ENCODE measurements around the gene WDR54.
"Not testable (repeated sequence)": the region's sequence is repeated elsewhere in the genome, so short reads cannot be mapped to it uniquely, and the experiment has no call there.

The WDR54 gene

DNA sequence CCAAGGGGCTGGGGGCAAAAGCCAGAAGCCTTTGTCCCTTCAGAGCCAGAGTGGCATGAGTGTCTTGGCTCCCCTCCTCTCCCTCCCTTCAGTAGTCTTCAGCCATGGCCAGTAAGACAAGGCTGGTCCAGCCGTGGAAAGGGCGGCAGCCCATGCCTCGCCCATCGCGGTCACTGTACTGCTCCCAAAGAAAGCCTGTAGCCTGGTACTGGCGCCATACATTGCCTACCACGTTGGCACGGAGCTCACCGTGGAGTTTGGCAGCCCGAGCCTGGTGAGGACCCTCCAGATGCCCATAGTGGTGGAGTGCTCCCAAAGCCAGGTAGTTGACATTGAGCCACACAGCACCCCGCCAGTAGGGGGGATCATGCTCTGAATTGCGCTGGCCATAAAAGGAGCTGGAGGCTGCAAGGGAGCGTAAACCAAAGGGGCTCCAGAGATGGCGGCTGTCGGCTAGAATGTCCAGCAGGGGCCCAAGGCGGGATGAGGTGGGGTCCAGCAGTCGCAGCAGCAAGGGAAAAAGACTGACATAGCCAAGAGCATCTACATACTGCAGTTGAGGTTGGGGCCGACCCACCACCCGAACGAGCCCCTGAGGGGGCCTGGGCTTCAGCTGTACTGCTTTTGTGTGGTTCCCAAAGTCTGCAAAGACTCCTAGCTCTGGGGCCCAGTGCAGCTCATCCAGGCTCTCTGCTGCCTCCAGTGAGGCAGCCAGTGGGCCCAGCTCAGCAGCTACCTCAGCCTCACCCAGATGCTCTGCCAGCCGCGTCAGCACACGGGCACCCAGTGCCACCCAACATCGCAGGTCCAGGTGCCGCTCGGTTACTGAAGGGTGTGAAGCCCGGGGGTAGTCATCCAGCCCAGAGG lies 39.9 kb downstream of the WDR54 start:
- H3K36me3 ChIP-seq (ENCODE audit: control insufficient read depth, insufficient read depth, low read length): peaks cover 15% of the 10 kb centered on the region
- H3K27me3 ChIP-seq (replicated peaks; ENCODE audit: control insufficient read depth, insufficient read depth, low read length, poor library complexity, severe bottlenecking): no peaks in the 10 kb centered on the region
- no peaks in the 10 kb centered on the region for H3K9me3 ChIP-seq (ENCODE audit: control insufficient read depth, low read length)
- H3K4me1 ChIP-seq (ENCODE audit: control insufficient read depth, insufficient read depth, low read length, poor library complexity, severe bottlenecking): peaks cover 17% of the 10 kb centered on the region
- no peak overlapping the region for H3K4me3 ChIP-seq (ENCODE audit: insufficient read depth, low read depth, low read length, poor library complexity, severe bottlenecking)
- no peak overlapping the region for H3K27ac ChIP-seq (ENCODE audit: insufficient read depth, low read length, poor library complexity, severe bottlenecking)
- DNase-seq: no peak

DNA sequence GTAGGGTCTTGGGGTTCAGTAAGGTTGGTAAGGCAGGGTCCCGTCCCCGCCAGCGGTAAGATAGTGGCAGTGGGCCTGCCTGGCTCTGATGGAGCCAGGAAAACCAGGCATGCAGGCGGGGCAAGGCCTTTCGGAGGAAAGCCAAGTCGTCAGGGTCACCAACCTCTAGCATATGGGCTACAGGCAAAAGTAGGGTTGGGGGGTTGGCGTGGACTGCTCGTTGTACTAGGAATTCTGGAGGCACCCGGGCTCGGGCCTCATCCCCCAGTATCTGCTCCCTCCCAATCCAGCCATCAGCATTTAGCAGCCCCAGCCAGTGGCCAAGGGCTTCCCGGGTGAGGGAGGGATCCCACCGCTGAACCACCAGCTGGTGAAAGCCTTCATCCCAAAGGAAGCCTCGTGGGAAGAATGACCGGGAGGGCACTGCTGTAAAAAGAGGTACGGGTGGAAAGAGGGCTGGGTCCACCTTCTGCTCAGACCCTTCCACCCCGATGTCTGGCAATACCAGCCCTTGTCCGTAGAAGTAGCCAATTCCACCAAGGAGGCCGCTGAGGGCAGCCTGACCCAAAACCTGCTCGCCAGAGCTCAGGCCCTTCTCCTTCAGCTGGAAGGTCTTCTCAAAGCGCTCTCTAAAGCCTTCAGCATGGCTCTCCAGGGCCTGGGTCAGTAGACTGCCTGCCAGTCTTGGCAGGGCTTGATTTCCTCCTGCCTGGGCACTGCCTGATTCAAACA lies 40.7 kb downstream of the WDR54 start:
- Histone ChIP-seq H3K27ac (ENCODE audit: insufficient read depth, low read length, poor library complexity, severe bottlenecking) (no peak overlapping the region), H3K9me3 (ENCODE audit: control insufficient read depth, low read length) (no peaks in the 10 kb centered on the region), H3K4me3 (ENCODE audit: insufficient read depth, low read depth, low read length, poor library complexity, severe bottlenecking) (no peak overlapping the region), H3K4me1 (ENCODE audit: control insufficient read depth, insufficient read depth, low read length, poor library complexity, severe bottlenecking) (peaks cover 9% of the 10 kb centered on the region), H3K27me3 (replicated peaks; ENCODE audit: control insufficient read depth, insufficient read depth, low read length, poor library complexity, severe bottlenecking) (no peaks in the 10 kb centered on the region), H3K36me3 (ENCODE audit: control insufficient read depth, insufficient read depth, low read length) (peaks cover 15% of the 10 kb centered on the region)
- DNase-seq: no peak

DNA sequence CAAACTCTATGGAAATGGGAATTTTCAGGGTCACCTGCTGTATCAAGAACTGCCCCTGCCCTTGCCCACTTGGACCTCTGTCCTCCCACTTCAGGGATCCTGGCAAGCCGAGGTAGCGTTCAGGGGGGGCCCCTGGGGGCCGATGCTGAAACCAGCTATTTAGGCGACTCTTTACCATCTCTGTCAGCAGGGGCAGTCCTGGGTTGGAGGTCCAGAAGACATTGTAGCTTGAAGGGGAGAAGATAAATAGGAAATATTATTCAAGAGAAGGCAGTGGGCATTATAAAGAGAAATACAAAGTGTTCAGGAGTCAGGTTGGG lies 41.2 kb downstream of the WDR54 start:
- Histone ChIP-seq H3K9me3 (ENCODE audit: control insufficient read depth, low read length) (no peaks in the 10 kb centered on the region), H3K36me3 (ENCODE audit: control insufficient read depth, insufficient read depth, low read length) (peaks cover 15% of the 10 kb centered on the region), H3K4me1 (ENCODE audit: control insufficient read depth, insufficient read depth, low read length, poor library complexity, severe bottlenecking) (peaks cover 9% of the 10 kb centered on the region), H3K27ac (ENCODE audit: insufficient read depth, low read length, poor library complexity, severe bottlenecking) (no peak overlapping the region), H3K27me3 (replicated peaks; ENCODE audit: control insufficient read depth, insufficient read depth, low read length, poor library complexity, severe bottlenecking) (no peaks in the 10 kb centered on the region), H3K4me3 (ENCODE audit: insufficient read depth, low read depth, low read length, poor library complexity, severe bottlenecking) (no peak overlapping the region)
- no peak for DNase-seq

DNA sequence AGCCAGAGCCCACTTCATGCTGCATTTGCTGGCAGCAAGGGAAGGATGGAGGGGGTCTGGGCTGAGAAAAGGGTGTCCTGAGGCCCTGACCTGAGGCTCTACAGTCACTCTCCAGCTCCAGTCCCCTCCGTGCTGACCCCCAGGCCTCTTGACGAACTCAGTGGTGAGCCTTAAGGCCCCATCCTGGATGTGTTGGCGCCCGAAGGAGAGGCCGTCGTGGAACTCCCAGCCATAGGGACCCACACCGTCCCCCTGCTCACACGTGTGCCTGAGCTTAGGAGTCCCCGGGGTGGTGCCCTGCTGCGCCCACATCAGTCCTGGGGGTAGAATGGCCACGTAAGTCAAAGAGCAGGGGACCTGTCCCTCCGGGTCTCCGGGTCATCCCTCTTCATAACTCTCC lies 42.9 kb downstream of the WDR54 start:
- H3K9me3 ChIP-seq (ENCODE audit: control insufficient read depth, low read length): no peaks in the 10 kb centered on the region
- H3K4me1 ChIP-seq (ENCODE audit: control insufficient read depth, insufficient read depth, low read length, poor library complexity, severe bottlenecking): peaks cover 9% of the 10 kb centered on the region
- H3K4me3 ChIP-seq (ENCODE audit: insufficient read depth, low read depth, low read length, poor library complexity, severe bottlenecking): peak overlapping the region; percentile 89
- peak overlapping the region; percentile 92 for H3K27ac ChIP-seq (ENCODE audit: insufficient read depth, low read length, poor library complexity, severe bottlenecking)
- H3K27me3 ChIP-seq (replicated peaks; ENCODE audit: control insufficient read depth, insufficient read depth, low read length, poor library complexity, severe bottlenecking): no peaks in the 10 kb centered on the region
- peaks cover 15% of the 10 kb centered on the region for H3K36me3 ChIP-seq (ENCODE audit: control insufficient read depth, insufficient read depth, low read length)
- DNase-seq: no peak

DNA sequence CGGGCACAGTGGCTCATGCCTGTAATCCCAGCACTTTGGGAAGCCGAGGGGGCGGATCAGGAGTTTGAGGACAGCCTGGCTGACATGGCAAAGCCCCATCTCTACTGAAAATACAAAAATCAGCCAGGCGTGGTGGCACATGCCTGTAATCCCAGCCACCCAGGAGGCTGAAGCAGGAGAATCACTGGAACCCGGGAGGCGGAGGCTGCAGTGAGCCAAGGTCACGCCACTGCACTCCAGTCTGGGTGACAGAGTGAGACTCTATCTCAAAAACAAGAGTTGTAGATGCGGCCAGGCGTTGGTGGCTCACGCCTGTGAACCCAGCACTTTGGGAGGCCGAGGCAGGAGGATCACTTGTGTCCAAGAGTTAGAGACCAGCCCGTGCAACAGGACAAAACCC lies 49.2 kb downstream of the WDR54 start:
- peak overlapping the region; percentile 22 for H3K27ac ChIP-seq (ENCODE audit: insufficient read depth, low read length, poor library complexity, severe bottlenecking)
- H3K4me3 ChIP-seq (ENCODE audit: insufficient read depth, low read depth, low read length, poor library complexity, severe bottlenecking); DNase-seq; H3K27me3 ChIP-seq (replicated peaks; ENCODE audit: control insufficient read depth, insufficient read depth, low read length, poor library complexity, severe bottlenecking); H3K36me3 ChIP-seq (ENCODE audit: control insufficient read depth, insufficient read depth, low read length); H3K9me3 ChIP-seq (ENCODE audit: control insufficient read depth, low read length): not testable (repeated sequence)
- H3K4me1 ChIP-seq (ENCODE audit: control insufficient read depth, insufficient read depth, low read length, poor library complexity, severe bottlenecking): peaks cover 16% of the 10 kb centered on the region

DNA sequence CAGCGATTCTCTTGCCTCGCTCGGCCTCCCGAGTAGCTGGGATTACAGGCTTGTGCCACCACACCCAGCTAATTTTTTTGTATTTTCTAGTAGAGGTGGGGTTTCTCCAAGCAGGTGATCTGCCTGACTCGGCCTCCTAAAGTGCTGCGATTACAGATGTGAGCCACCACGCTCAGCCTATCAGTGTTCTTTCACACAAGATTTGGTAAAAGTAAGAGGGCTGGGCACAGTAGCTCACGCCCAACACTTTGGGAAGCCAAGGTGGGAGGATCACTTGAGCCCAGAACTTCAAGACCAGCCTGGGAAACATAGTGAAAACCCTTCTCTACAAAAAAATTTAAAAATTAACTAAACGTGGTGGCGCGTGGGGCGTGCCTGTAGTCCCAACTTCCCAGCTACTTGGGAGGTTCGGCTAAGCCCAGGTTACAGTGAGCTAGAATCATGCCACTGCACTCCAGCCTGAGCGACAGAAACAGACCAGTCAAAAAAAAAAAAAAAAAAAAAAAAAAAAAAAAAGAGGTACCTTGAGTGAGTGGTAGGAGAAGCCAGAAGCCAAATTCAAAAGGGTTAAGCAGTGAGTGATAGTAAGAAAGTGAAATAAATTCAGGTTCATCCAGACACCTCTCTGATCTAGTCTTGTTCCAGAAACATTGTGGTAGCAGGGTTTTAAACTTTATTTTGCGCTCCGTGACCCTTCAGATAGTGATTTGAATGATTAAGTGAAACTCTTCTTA lies 50.0 kb downstream of the WDR54 start:
- no peaks in the 10 kb centered on the region for H3K9me3 ChIP-seq (ENCODE audit: control insufficient read depth, low read length)
- H3K4me1 ChIP-seq (ENCODE audit: control insufficient read depth, insufficient read depth, low read length, poor library complexity, severe bottlenecking): peaks cover 16% of the 10 kb centered on the region
- H3K4me3 ChIP-seq (ENCODE audit: insufficient read depth, low read depth, low read length, poor library complexity, severe bottlenecking): peak overlapping the region; percentile 58
- H3K27me3 ChIP-seq (replicated peaks; ENCODE audit: control insufficient read depth, insufficient read depth, low read length, poor library complexity, severe bottlenecking): no peaks in the 10 kb centered on the region
- peaks cover 8% of the 10 kb centered on the region for H3K36me3 ChIP-seq (ENCODE audit: control insufficient read depth, insufficient read depth, low read length)
- DNase-seq: no peak
- H3K27ac ChIP-seq (ENCODE audit: insufficient read depth, low read length, poor library complexity, severe bottlenecking): peak overlapping the region; percentile 81

DNA sequence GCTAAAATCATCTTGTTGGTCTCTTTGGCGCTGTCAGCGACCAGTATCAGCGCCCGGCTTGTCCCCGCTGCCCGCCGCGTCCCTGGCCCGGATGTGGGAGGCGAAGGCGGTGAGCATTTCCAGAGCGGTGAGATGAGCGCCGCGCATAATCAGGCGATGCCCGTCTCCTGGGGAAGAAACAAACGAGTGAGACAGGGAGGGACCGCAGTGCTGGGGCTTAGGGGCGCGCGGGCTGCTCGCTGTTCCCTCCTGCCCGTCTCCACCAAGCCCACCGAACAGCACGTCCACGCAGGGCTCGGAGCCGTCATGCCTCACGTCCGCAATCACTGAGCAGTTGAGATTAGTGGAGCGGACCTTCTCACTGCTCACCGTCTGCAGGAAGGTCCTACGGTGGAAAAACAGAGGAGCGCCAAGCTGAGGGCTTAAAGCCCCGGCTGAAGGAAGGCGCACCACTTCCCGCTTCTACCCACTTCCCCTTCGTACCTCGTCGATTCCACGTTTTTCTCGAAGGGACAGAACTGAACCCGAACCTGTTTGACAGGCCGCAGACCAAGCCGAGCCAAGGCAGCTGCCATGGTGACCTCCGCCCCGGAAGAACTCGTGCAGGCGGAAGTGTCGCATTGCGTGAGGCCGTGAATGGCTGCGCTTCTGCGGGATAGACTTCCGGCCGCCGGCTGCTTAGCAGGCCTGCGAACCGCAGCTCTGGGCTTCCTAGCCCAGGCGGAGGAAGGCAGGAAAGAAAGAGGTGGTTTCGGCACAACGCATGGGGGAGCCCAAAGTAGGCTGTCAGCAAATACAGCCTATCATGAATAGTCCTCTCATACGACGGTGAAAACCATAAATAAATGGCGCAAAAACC lies 50.8 kb downstream of the WDR54 start, which contains the start of gene MRPL53:
Gene MRPL53, minus strand, starts transcription at position 595 of the 859 bp plus-strand sequence. Its CDS starts 20 bp downstream, at position 575.
- Histone ChIP-seq H3K27ac (ENCODE audit: insufficient read depth, low read length, poor library complexity, severe bottlenecking) (peak within 1 kb of the TSS; percentile 81), H3K9me3 (ENCODE audit: control insufficient read depth, low read length) (no peaks in the 10 kb centered on the region), H3K27me3 (replicated peaks; ENCODE audit: control insufficient read depth, insufficient read depth, low read length, poor library complexity, severe bottlenecking) (no peaks in the 10 kb centered on the region), H3K4me1 (ENCODE audit: control insufficient read depth, insufficient read depth, low read length, poor library complexity, severe bottlenecking) (peaks cover 16% of the 10 kb centered on the region), H3K36me3 (ENCODE audit: control insufficient read depth, insufficient read depth, low read length) (peaks cover 8% of the 10 kb centered on the region), H3K4me3 (ENCODE audit: insufficient read depth, low read depth, low read length, poor library complexity, severe bottlenecking) (peak within 1 kb of the TSS; percentile 58)
- DNase-seq: peak; percentile 91 to 96 (median 92)

DNA sequence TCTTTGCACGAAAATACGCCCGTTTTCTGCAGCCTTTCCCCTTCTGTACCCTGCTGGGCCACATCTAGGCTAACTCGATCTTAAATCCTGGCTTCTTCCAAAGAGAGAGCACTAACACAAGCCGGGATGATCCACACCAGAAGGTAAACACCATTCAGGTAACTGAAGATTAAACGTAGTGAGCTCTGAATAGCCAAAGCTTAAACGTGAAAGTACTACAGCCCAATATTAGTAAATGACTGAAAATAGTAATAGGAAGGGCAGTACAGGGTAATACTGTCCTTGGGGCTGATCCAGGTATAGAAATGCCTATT lies 51.4 kb downstream of the WDR54 start:
- H3K9me3 ChIP-seq (ENCODE audit: control insufficient read depth, low read length): no peaks in the 10 kb centered on the region
- H3K27ac ChIP-seq (ENCODE audit: insufficient read depth, low read length, poor library complexity, severe bottlenecking): peak overlapping the region; percentile 81
- H3K4me3 ChIP-seq (ENCODE audit: insufficient read depth, low read depth, low read length, poor library complexity, severe bottlenecking): peak overlapping the region; percentile 58
- peaks cover 8% of the 10 kb centered on the region for H3K36me3 ChIP-seq (ENCODE audit: control insufficient read depth, insufficient read depth, low read length)
- no peaks in the 10 kb centered on the region for H3K27me3 ChIP-seq (replicated peaks; ENCODE audit: control insufficient read depth, insufficient read depth, low read length, poor library complexity, severe bottlenecking)
- peaks cover 16% of the 10 kb centered on the region for H3K4me1 ChIP-seq (ENCODE audit: control insufficient read depth, insufficient read depth, low read length, poor library complexity, severe bottlenecking)
- DNase-seq: no peak

DNA sequence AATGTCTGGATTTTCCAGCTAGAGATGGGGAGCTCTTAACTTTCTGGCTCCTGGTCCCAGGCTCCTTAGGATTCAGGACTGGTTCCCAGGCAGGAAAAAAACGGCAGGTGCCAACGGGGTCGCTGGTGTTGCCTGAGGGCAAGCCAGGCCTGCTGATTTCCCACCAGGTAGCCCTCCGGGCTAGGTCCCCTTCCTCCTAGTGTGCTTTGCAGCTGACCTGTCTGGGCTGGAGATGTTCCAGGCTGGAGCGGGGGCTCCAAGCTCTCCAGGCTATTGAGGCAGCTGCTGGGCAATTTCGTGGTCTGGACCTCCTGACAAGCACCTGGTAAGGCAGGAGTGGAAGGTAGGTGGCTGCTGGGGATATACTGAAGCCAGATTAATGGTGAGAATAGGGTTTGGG lies 53.0 kb downstream of the WDR54 start:
- H3K36me3 ChIP-seq (ENCODE audit: control insufficient read depth, insufficient read depth, low read length): peaks cover 8% of the 10 kb centered on the region
- H3K9me3 ChIP-seq (ENCODE audit: control insufficient read depth, low read length): no peaks in the 10 kb centered on the region
- no peak overlapping the region for H3K27ac ChIP-seq (ENCODE audit: insufficient read depth, low read length, poor library complexity, severe bottlenecking)
- DNase-seq: no peak
- H3K27me3 ChIP-seq (replicated peaks; ENCODE audit: control insufficient read depth, insufficient read depth, low read length, poor library complexity, severe bottlenecking): no peaks in the 10 kb centered on the region
- H3K4me3 ChIP-seq (ENCODE audit: insufficient read depth, low read depth, low read length, poor library complexity, severe bottlenecking): no peak overlapping the region
- peaks cover 16% of the 10 kb centered on the region for H3K4me1 ChIP-seq (ENCODE audit: control insufficient read depth, insufficient read depth, low read length, poor library complexity, severe bottlenecking)
